Jurkat, Clone E6-1 (cell line): Measurements from ENCODE around the gene ARHGAP25.
A peak's percentile ranks its signal among the peaks of the same experiment; 100 is the strongest.

Experiments
- DNase-seq: peaks from one replicate; pipeline ENCODE4 v3.0.0-alpha.2; 2011; ENCODE audit warnings: low read depth, low spot score
- H3K4me3 ChIP-seq: 2 replicates; pipeline ENCODE4 v1.5.1; 2011; ENCODE audit warnings: mild to moderate bottlenecking, low read length, control low read depth, moderate library complexity

Gene ARHGAP25

GRCh38 chr2:68716604-68717304, 17.9 kb upstream of the ARHGAP25 start:
- no peak overlapping the region for H3K4me3 ChIP-seq
- no peak for DNase-seq

- H3K4me3 ChIP-seq: no peak overlapping the region
- peak; percentile 61 for DNase-seq
These were observed 17.3 kb upstream of the ARHGAP25 start for GRCh38 chr2:68717305-68717661.

- no peak overlapping the region for H3K4me3 ChIP-seq
- peak; percentile 70 for DNase-seq
These were observed 14.7 kb upstream of the ARHGAP25 start for GRCh38 chr2:68719912-68720311.

- DNase-seq: no peak
- H3K4me3 ChIP-seq: no peak overlapping the region
These were observed 13.9 kb upstream of the ARHGAP25 start for GRCh38 chr2:68720665-68721064.

GRCh38 chr2:68721482-68722101, 13.0 kb upstream of the ARHGAP25 start:
- no peak overlapping the region for H3K4me3 ChIP-seq
- DNase-seq: peak; percentile 82

GRCh38 chr2:68722712-68723111, 11.9 kb upstream of the ARHGAP25 start:
- no peak for DNase-seq
- no peak overlapping the region for H3K4me3 ChIP-seq

GRCh38 chr2:68723181-68723580, 11.4 kb upstream of the ARHGAP25 start:
- no peak overlapping the region for H3K4me3 ChIP-seq
- DNase-seq: no peak

GRCh38 chr2:68726100-68726499, 8.5 kb upstream of the ARHGAP25 start:
- no peak for DNase-seq
- no peak overlapping the region for H3K4me3 ChIP-seq

GRCh38 chr2:68726608-68727367, 7.8 kb upstream of the ARHGAP25 start:
- H3K4me3 ChIP-seq: peak overlapping the region; percentile 30
- peak; percentile 99 for DNase-seq

- DNase-seq: no peak
- peak overlapping the region; percentile 9; the same call in 1 of the 2 replicates for H3K4me3 ChIP-seq
These were observed 6.8 kb upstream of the ARHGAP25 start for GRCh38 chr2:68727683-68728375.

- no peak for DNase-seq
- no peak overlapping the region for H3K4me3 ChIP-seq
These were observed 3.8 kb upstream of the ARHGAP25 start for GRCh38 chr2:68730828-68731227.

- no peak overlapping the region for H3K4me3 ChIP-seq
- DNase-seq: no peak
These were observed 2.3 kb upstream of the ARHGAP25 start for GRCh38 chr2:68732036-68732932.

GRCh38 chr2:68733365-68733764, 1.2 kb upstream of the ARHGAP25 start:
- no peak overlapping the region for H3K4me3 ChIP-seq
- no peak for DNase-seq

- DNase-seq: no peak
- peak overlapping the region; percentile 55 for H3K4me3 ChIP-seq
These were observed 435 bp upstream of the ARHGAP25 start for GRCh38 chr2:68734176-68734575.

GRCh38 chr2:68736086-68736485, 1.5 kb downstream of the ARHGAP25 start:
- peak overlapping the region; percentile 55 for H3K4me3 ChIP-seq
- DNase-seq: no peak

GRCh38 chr2:68737711-68738110, 3.1 kb downstream of the ARHGAP25 start:
- DNase-seq: peak; percentile 67
- H3K4me3 ChIP-seq: peak overlapping the region; percentile 48

GRCh38 chr2:68738906-68739594, 4.4 kb downstream of the ARHGAP25 start:
- DNase-seq: no peak
- no peak overlapping the region for H3K4me3 ChIP-seq
